Activated CD4-positive, alpha-beta T cell treated with anti-CD3 and anti-CD28 coated beads for 48 hours (primary cell): ENCODE measurements around the gene CD300LD.
"Not testable (repeated sequence)": the region's sequence is repeated elsewhere in the genome, so short reads cannot be mapped to it uniquely, and the experiment has no call there.

Experiments used
- DNase-seq: peaks from one replicate; pipeline ENCODE4 v3.0.0-alpha.2; 2020

CD300LD gene

GRCh38 chr17:74592087-74592990 lies at the start of gene CD300LD:
Gene CD300LD, minus strand, starts transcription at chr17:74592283. Its CDS starts 81 bp downstream, at chr17:74592202.
- no peak for DNase-seq

GRCh38 chr17:74641224-74641957 lies 49.3 kb upstream of the CD300LD start:
- DNase-seq = no peak

- DNase-seq = peak; percentile 9
Observed at GRCh38 chr17:74639704-74640151, 47.6 kb upstream of the CD300LD start.

GRCh38 chr17:74637926-74638325 lies 45.8 kb upstream of the CD300LD start:
- DNase-seq = no peak

GRCh38 chr17:74637265-74637664 lies 45.2 kb upstream of the CD300LD start:
- DNase-seq = no peak

- not testable (repeated sequence) for DNase-seq
Observed at GRCh38 chr17:74636541-74637085, 44.5 kb upstream of the CD300LD start.

GRCh38 chr17:74635418-74635817 lies 43.3 kb upstream of the CD300LD start:
- no peak for DNase-seq

- DNase-seq = no peak
Observed at GRCh38 chr17:74633326-74633725, 41.2 kb upstream of the CD300LD start.

- no peak for DNase-seq
Observed at GRCh38 chr17:74632617-74633016, 40.5 kb upstream of the CD300LD start.

GRCh38 chr17:74631468-74632450 lies 39.7 kb upstream of the CD300LD start:
- DNase-seq = no peak

- not testable (repeated sequence) for DNase-seq
Observed at GRCh38 chr17:74630251-74630650, 38.2 kb upstream of the CD300LD start.

GRCh38 chr17:74625661-74626060 lies 33.6 kb upstream of the CD300LD start:
- DNase-seq = no peak

GRCh38 chr17:74624131-74624530 lies 32.0 kb upstream of the CD300LD start:
- DNase-seq = no peak

- no peak for DNase-seq
Observed at GRCh38 chr17:74623693-74624093, 31.6 kb upstream of the CD300LD start, which contains the start of gene CD300E. Gene CD300E, minus strand, starts transcription at chr17:74623738. Its CDS starts 117 bp downstream, at chr17:74623621.

- DNase-seq = no peak
Observed at GRCh38 chr17:74619077-74619673, 27.1 kb upstream of the CD300LD start.

GRCh38 chr17:74618451-74618850 lies 26.4 kb upstream of the CD300LD start:
- DNase-seq = no peak

GRCh38 chr17:74616696-74617095 lies 24.6 kb upstream of the CD300LD start:
- no peak for DNase-seq

- no peak for DNase-seq
Observed at GRCh38 chr17:74612046-74612445, 20.0 kb upstream of the CD300LD start.

- no peak for DNase-seq
Observed at GRCh38 chr17:74610108-74610507, 18.0 kb upstream of the CD300LD start.

- DNase-seq = no peak
Observed at GRCh38 chr17:74608511-74608910, 16.4 kb upstream of the CD300LD start.

GRCh38 chr17:74607221-74607620 lies 15.1 kb upstream of the CD300LD start:
- no peak for DNase-seq

- no peak for DNase-seq
Observed at GRCh38 chr17:74606050-74606449, 14.0 kb upstream of the CD300LD start.
